Heart right ventricle (tissue), 16 donors: ENCODE results near the gene UGGT2. TPM values are rescaled to one million over a fixed set of nuclear protein-coding genes. Genes with fewer than 3 reads are reported as not detected.

Experiments used
- ATAC-seq, 8 donors: fragments of 200-7000 bp; cut with Tn5 transposase; one replicate each; pipeline ENCODE4 v1.9.1; 2020; ENCODE audit warnings: mild to moderate bottlenecking in 8 of 8, moderate library complexity in 8 of 8, moderate number of reproducible peaks in 1 of 8
- DNase-seq, 2 donors: peaks; one replicate each; pipeline ENCODE4 v3.0.0-alpha.2; 2020
- H3K27ac ChIP-seq, 10 donors: fragments of 200-600 bp; sonication (generic) in 2 of 10; one replicate each; pipeline versions ENCODE4 v1.5.0 to v1.8.0; 2020 to 2022; ENCODE audit warnings: mild to moderate bottlenecking in 3 of 10
- H3K27me3 ChIP-seq, 7 donors: fragments of 200-600 bp; one replicate each; pipeline ENCODE4 v1.8.0; 2021 to 2022; ENCODE audit warnings: mild to moderate bottlenecking in 2 of 7
- H3K36me3 ChIP-seq, 9 donors: fragments of 200-600 bp; sonication (generic) in 1 of 9; one replicate each; pipeline versions ENCODE4 v1.5.0 to v1.8.0; 2020 to 2022; ENCODE audit warnings: mild to moderate bottlenecking in 2 of 9
- H3K4me1 ChIP-seq, 9 donors: fragments of 200-600 bp; sonication (generic) in 1 of 9; one replicate each; pipeline versions ENCODE4 v1.5.0 to v1.8.0; 2020 to 2022; ENCODE audit warnings: mild to moderate bottlenecking in 4 of 9
- H3K4me3 ChIP-seq, 10 donors: fragments of 200-600 bp; sonication (generic) in 2 of 10; one replicate each; pipeline versions ENCODE4 v1.5.0 to v1.8.0; 2020 to 2022; ENCODE audit warnings: mild to moderate bottlenecking in 7 of 10, moderate library complexity in 2 of 10
- H3K9me3 ChIP-seq, 11 donors: fragments of 200-600 bp in 10 of 11; sonication (generic) in 2 of 11; one replicate each; pipeline versions ENCODE4 v1.5.0 to v1.8.0; 2013 to 2022; ENCODE audit warnings: mild to moderate bottlenecking in 2 of 11, control low read depth in 1 of 11, moderate library complexity in 1 of 11
- WGBS, 2 donors: extraction: QIAGEN DNeasy Blood & Tissue Kit; methylation state at CpG; one replicate each; pipeline ENCODE4 v1.1.7; 2013; ENCODE audit warnings: inconsistent platforms in 1 of 2; 5-methylcytosine and 5-hydroxymethylcytosine counted together
- intact Hi-C, 10 donors: fragments of 100-400 bp; cut with DNase I; formaldehyde crosslinking; loops; one replicate each; pipeline versions ENCODE4 v1.11.1 to v1.14.2; 2022
- polyA plus RNA-seq, 2 donors: library from polyadenylated mRNA; stranded (reverse); fragments of 200-250 nt; gene quantifications; one replicate each; pipeline ENCODE4 v1.2.3, GENCODE V29; 2013
- total RNA-seq, 10 donors: library from RNA; stranded (reverse); fragmentation: NEBNext Ultra II Directional in 3 of 10; extraction: Animal tissue kit (Norgen Biotek cat#: 25700) in 3 of 10; gene quantifications; one replicate each; pipeline versions ENCODE4 v1.2.1 to v1.2.4, GENCODE V29; 2021 to 2023
- TF ChIP-seq, protein P1 (sequence below), 9 donors: fragments of 200-600 bp; sonication (generic) in 2 of 9; IDR thresholded peaks; one replicate each; pipeline versions ENCODE4 v1.5.0 to v1.8.0; 2021 to 2022; ENCODE audit warnings: antibody characterized with exemption in 9 of 9, mild to moderate bottlenecking in 5 of 9, moderate library complexity in 1 of 9
- donor health status: Arrhythmogenic right ventricular cardiomyopathy.
- donor health status: ischemic (EF 13 %, LVEDD 7.1; RV severe dilation, severe dysfunction).
- donor health status: healthy with polysubstance abuse.
- donor health status: DM: no; HTN: yes; CAD: no.
- donor health status: DM: no; HTN: no; CAD: no.
- donor health status: ischemic (EF 25% LVEDD 6.9; RV normal size, moderate dysfunction).
- donor health status: ischemic (EF 25% LVEDD 5.7; RV mildly dilated, moderate dysfunction).
- donor health status: healthy.
- donor health status: DM: yes; HTN: yes; CAD: no.
- donor health status: Ischemic cardiomyopathy.
- donor health status: ischemic (EF 35%, LVEDD 5.7; RV mildly dilated, moderate dysfunction).
- donor health status: nonischemic (EF 11% LVEDD 7.7; RV severe dilation, severe dysfunction).
- donor health status: DM: yes; HTN: yes; CAD: no.
- donor health status: PGD.
- donor health status: ischemic (EF 29% LVEDD 5.4; RV normal size, mild dysfunction).
- donor health status: nonischemic (EF 23%, LVEDD 6.1; RV moderate dilation, normal function).

UGGT2 gene
- total and polyA plus RNA-seq, 12 donors = 4.7 to 13.4 (median 11.0) TPM

DNA sequence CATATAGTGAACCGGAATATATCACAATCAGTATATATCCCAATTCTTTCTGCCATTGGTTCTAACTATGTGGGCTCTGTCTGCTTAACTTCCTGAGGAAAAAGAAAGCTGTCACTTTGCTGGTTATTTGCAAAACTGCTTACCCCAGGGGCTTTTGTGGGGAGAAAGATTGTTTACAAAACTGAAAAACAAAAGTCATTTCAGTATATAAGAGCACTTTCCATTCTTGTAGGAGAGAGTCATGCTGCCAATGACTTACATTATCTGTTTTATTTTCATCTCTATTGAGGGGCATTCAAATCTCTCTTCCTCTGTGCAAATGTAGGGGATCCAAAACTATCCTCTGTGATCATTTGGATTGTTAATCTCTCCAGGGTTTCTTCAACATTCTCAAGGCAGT, 33.5 kb upstream of the UGGT2 start:
- DNase-seq (no peak), ATAC-seq (no peak)
- TF ChIP-seq, protein P1, sequence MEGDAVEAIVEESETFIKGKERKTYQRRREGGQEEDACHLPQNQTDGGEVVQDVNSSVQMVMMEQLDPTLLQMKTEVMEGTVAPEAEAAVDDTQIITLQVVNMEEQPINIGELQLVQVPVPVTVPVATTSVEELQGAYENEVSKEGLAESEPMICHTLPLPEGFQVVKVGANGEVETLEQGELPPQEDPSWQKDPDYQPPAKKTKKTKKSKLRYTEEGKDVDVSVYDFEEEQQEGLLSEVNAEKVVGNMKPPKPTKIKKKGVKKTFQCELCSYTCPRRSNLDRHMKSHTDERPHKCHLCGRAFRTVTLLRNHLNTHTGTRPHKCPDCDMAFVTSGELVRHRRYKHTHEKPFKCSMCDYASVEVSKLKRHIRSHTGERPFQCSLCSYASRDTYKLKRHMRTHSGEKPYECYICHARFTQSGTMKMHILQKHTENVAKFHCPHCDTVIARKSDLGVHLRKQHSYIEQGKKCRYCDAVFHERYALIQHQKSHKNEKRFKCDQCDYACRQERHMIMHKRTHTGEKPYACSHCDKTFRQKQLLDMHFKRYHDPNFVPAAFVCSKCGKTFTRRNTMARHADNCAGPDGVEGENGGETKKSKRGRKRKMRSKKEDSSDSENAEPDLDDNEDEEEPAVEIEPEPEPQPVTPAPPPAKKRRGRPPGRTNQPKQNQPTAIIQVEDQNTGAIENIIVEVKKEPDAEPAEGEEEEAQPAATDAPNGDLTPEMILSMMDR (IDR thresholded peaks at IDR 0.05) = no peak
- 85 to 93% methylated on average over 1 of the region's 1 CpG for WGBS, 2 donors
- no peak overlapping the region for H3K27ac ChIP-seq
- no peaks in the 10 kb centered on the region for H3K9me3 ChIP-seq
- intact Hi-C loops = no loop called here
- H3K4me1 ChIP-seq = peaks cover 0 to 15% (median 5%) of the 10 kb centered on the region in 9 donors
- H3K27me3 ChIP-seq = peaks cover 10 to 85% (median 69%) of the 10 kb centered on the region in 7 donors
- H3K36me3 ChIP-seq = no peaks in the 10 kb centered on the region
- no peak overlapping the region for H3K4me3 ChIP-seq

DNA sequence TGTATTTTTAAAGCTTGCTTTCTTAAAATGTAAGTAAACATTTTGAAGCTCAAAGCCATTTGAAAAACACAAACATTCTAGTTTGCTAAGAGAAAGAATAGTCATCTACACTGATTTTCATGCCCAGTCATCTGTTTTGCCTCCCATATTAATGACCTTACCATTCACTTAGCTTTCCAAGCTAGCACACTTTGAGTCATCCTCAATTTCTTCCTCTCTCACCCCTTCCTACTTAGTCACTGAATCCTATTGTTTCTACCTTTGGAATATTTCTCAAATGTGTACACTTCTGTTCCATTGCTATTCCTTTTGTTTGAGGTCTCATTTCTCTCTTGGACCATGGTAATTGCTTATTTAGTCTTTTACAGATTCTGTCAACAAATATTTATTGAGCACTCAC, 29.4 kb upstream of the UGGT2 start:
- Histone ChIP-seq H3K4me3 (no peak overlapping the region), H3K9me3 (no peaks in the 10 kb centered on the region), H3K4me1 (no peaks in the 10 kb centered on the region), H3K36me3 (no peaks in the 10 kb centered on the region), H3K27me3 (peaks cover 0 to 59% (median 32%) of the 10 kb centered on the region in 7 donors), H3K27ac (no peak overlapping the region)
- DNase-seq (no peak), ATAC-seq (no peak)
- intact Hi-C loops = loop anchor here in 1 of 10 donors (1.0 kb wide), 1 partner anchor 50 kb away; no protein-coding TSS in a partner anchor
- TF ChIP-seq, protein P1 (IDR thresholded peaks at IDR 0.05) = no peak

DNA sequence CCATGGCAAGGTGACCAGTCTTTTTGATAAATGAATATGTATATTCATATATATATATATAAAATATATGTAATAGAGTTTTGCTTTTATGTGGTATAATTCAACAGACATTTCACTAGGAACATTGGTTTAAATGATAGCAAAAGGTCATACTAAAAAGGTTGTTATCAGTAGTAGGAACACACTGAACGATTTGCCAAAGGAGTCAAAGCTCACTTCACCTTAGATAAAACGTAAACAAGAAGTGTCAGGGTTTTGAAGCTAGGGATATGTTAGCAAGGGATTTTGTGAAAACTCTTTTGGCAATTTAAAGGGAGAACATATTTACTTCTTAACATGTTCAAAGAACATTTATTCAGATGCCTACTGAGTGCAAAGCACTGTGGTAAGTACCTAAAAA, 28.7 kb upstream of the UGGT2 start:
- H3K27me3 ChIP-seq = peaks cover 0 to 51% (median 24%) of the 10 kb centered on the region in 7 donors
- TF ChIP-seq, protein P1 (IDR thresholded peaks at IDR 0.05) = no peak
- DNase-seq = no peak
- no peaks in the 10 kb centered on the region for H3K4me1 ChIP-seq
- H3K9me3 ChIP-seq = no peaks in the 10 kb centered on the region
- intact Hi-C loops = no loop called here
- no peak for ATAC-seq
- no peak overlapping the region for H3K4me3 ChIP-seq
- H3K36me3 ChIP-seq = no peaks in the 10 kb centered on the region
- WGBS, 2 donors = 22 to 28% methylated on average over 2 of the region's 2 CpGs
- H3K27ac ChIP-seq = no peak overlapping the region

DNA sequence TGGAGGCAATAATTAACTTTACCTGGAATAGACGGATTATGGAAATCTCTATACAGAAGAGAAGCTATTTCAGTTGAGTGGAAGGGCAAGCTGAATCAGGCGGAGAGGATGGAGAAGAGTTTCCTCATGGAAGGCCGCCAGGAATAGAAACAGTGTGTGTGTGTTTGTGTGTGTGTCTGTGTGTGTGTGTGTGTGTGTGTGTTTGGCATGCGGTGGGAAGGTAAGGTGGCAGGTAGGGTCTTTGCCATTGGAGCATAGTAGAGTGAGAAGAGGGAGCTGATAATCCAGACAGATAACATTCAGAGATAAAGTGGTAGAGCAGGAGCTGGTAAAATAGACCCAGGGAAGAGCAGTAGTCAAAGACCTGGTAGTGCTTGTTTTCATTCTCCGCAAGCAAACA, 27.5 kb upstream of the UGGT2 start:
- Histone ChIP-seq H3K27ac (no peak overlapping the region), H3K36me3 (no peaks in the 10 kb centered on the region), H3K4me3 (no peak overlapping the region), H3K27me3 (peaks cover 0 to 48% (median 17%) of the 10 kb centered on the region in 7 donors), H3K4me1 (no peaks in the 10 kb centered on the region), H3K9me3 (no peaks in the 10 kb centered on the region)
- intact Hi-C loops = no loop called here
- TF ChIP-seq, protein P1 (IDR thresholded peaks at IDR 0.05) = no peak
- ATAC-seq (no peak), DNase-seq (no peak)
- 79 to 80% methylated on average over 5 of the region's 5 CpGs for WGBS, 2 donors
